Nephron (organoid): ENCODE results near the gene AGPAT2.
A peak's percentile ranks its signal among the peaks of the same experiment; 100 is the strongest.

Source experiments
- H3K27ac Mint-ChIP-seq, 3 experiments: 2 replicates each; pipeline ENCODE4 v1.8.0; 2020; ENCODE audit warnings: mixed read lengths in 3 of 3, mild to moderate bottlenecking in 2 of 3, moderate library complexity in 1 of 3
- H3K27me3 Mint-ChIP-seq: 2 replicates; pipeline ENCODE4 v1.8.0; 2021; ENCODE audit warnings: low read depth, mild to moderate bottlenecking, moderate library complexity, mixed read lengths
- H3K36me3 Mint-ChIP-seq: 2 replicates; pipeline ENCODE4 v1.8.0; 2020; ENCODE audit warnings: low read depth, mixed read lengths
- H3K4me1 Mint-ChIP-seq: 2 replicates; pipeline ENCODE4 v1.8.0; 2020; ENCODE audit warnings: mixed read lengths
- H3K4me3 Mint-ChIP-seq, 3 experiments: 2 replicates each; pipeline ENCODE4 v1.8.0; 2020; ENCODE audit warnings: mild to moderate bottlenecking in 3 of 3, mixed read lengths in 3 of 3, moderate library complexity in 2 of 3
- H3K9me3 Mint-ChIP-seq: 2 replicates; pipeline ENCODE4 v1.8.0; 2020; ENCODE audit warnings: mixed read lengths
- CTCF ChIP-seq, 3 experiments: fragments of 200-600 bp; sonication (generic); IDR thresholded peaks; one replicate each; pipeline ENCODE4 v1.5.0; 2021; ENCODE audit warnings: antibody characterized with exemption in 3 of 3; ENCODE audit not compliant: unreplicated experiment in 3 of 3

AGPAT2 gene

GRCh38 chr9:136718345-136719194, 31.3 kb upstream of the AGPAT2 start:
- Mint-ChIP-seq H3K4me3 (no peak overlapping the region), H3K4me1 (peaks cover 12% of the 10 kb centered on the region), H3K9me3 (no peaks in the 10 kb centered on the region), H3K36me3 (peaks cover 4% of the 10 kb centered on the region), H3K27me3 (no peaks in the 10 kb centered on the region), H3K27ac (no peak overlapping the region)
- TF ChIP-seq CTCF (IDR thresholded peaks at IDR 0.05; ENCODE audit: unreplicated experiment in 3 of 3) = no peak

GRCh38 chr9:136717399-136717798, 30.1 kb upstream of the AGPAT2 start:
- H3K27ac Mint-ChIP-seq = no peak overlapping the region
- no peak overlapping the region for H3K4me3 Mint-ChIP-seq
- H3K4me1 Mint-ChIP-seq = peaks cover 12% of the 10 kb centered on the region
- no peaks in the 10 kb centered on the region for H3K9me3 Mint-ChIP-seq
- TF ChIP-seq CTCF (IDR thresholded peaks at IDR 0.05; ENCODE audit: unreplicated experiment in 3 of 3) = no peak
- no peaks in the 10 kb centered on the region for H3K27me3 Mint-ChIP-seq
- H3K36me3 Mint-ChIP-seq = peaks cover 3% of the 10 kb centered on the region

GRCh38 chr9:136714893-136715274, 27.6 kb upstream of the AGPAT2 start:
- no peak overlapping the region for H3K27ac Mint-ChIP-seq
- no peaks in the 10 kb centered on the region for H3K9me3 Mint-ChIP-seq
- H3K4me1 Mint-ChIP-seq = peaks cover 7% of the 10 kb centered on the region
- no peaks in the 10 kb centered on the region for H3K36me3 Mint-ChIP-seq
- no peak for TF ChIP-seq CTCF (IDR thresholded peaks at IDR 0.05; ENCODE audit: unreplicated experiment in 3 of 3)
- no peaks in the 10 kb centered on the region for H3K27me3 Mint-ChIP-seq
- H3K4me3 Mint-ChIP-seq = peak overlapping the region in 1 of 3 experiments; percentile 81

- H3K9me3 Mint-ChIP-seq = no peaks in the 10 kb centered on the region
- H3K4me3 Mint-ChIP-seq = peak overlapping the region; percentile 79 to 81 (median 79)
- no peak for TF ChIP-seq CTCF (IDR thresholded peaks at IDR 0.05; ENCODE audit: unreplicated experiment in 3 of 3)
- H3K27ac Mint-ChIP-seq = no peak overlapping the region
- peaks cover 7% of the 10 kb centered on the region for H3K4me1 Mint-ChIP-seq
- no peaks in the 10 kb centered on the region for H3K27me3 Mint-ChIP-seq
- H3K36me3 Mint-ChIP-seq = no peaks in the 10 kb centered on the region
These were observed 27.0 kb upstream of the AGPAT2 start for GRCh38 chr9:136714096-136714892.

GRCh38 chr9:136713550-136713949, 26.3 kb upstream of the AGPAT2 start:
- Mint-ChIP-seq H3K27ac (no peak overlapping the region), H3K4me3 (peak overlapping the region; percentile 79 to 81 (median 79)), H3K27me3 (peaks cover 4% of the 10 kb centered on the region), H3K4me1 (peaks cover 7% of the 10 kb centered on the region), H3K9me3 (no peaks in the 10 kb centered on the region), H3K36me3 (no peaks in the 10 kb centered on the region)
- TF ChIP-seq CTCF (IDR thresholded peaks at IDR 0.05; ENCODE audit: unreplicated experiment in 3 of 3) = no peak
